Renal pelvis (tissue), 4 donors: ENCODE results near the gene SLC37A4. TPM values are rescaled to one million over a fixed set of nuclear protein-coding genes. Genes with fewer than 3 reads are reported as not detected.
"Not testable (repeated sequence)": the region's sequence is repeated elsewhere in the genome, so short reads cannot be mapped to it uniquely, and the experiment has no call there.

Experiments
- DNase-seq: peaks from one replicate; pipeline ENCODE4 v3.0.0-alpha.2; 2013
- polyA plus RNA-seq, 3 donors: library from polyadenylated mRNA; unstranded; fragments of 120-200 nt; gene quantifications; one replicate each; pipeline ENCODE4 v1.2.1, GENCODE V29; 2013; ENCODE audit not compliant: insufficient read length in 3 of 3

The SLC37A4 gene
- polyA plus RNA-seq, 3 donors, result 110 to 120 (median 112) TPM

DNA sequence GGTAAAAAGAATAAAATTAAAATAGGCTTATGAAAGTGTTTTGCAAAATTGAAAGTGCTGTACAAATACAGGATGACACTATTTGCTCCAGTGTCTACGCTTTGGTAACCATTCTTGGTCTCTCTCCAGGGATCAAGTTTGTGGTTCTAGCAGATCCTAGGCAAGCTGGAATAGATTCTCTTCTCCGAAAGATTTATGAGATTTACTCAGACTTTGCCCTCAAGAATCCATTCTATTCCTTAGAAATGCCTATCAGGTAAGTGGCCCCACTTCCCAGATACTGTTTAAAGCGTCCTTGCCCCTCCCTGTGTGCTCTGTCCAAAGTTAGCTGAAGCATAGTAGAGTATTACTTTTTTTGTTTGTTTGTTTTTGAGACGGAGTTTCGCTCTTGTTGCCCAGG, 9.0 kb downstream of the SLC37A4 start:
- no peak for DNase-seq

DNA sequence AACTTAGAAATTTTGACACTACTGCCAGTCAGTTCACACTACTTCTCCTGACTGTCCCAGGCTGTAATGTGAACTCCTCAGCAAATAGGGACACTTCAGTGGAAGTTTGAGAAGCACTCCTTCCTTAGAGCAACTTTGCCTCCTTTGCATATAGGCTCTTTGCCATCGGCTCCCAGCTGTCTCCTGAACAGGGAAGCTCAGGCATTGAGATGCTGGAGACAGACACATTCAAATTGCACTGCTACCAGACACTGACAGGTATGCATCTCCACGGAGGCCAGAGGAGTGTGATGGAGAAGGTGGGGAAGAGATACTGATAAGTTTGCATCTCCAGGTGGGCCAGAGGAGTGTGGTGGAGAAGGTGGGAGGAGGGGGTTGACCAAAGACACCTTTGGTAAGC, 10.7 kb downstream of the SLC37A4 start:
- DNase-seq, result no peak

DNA sequence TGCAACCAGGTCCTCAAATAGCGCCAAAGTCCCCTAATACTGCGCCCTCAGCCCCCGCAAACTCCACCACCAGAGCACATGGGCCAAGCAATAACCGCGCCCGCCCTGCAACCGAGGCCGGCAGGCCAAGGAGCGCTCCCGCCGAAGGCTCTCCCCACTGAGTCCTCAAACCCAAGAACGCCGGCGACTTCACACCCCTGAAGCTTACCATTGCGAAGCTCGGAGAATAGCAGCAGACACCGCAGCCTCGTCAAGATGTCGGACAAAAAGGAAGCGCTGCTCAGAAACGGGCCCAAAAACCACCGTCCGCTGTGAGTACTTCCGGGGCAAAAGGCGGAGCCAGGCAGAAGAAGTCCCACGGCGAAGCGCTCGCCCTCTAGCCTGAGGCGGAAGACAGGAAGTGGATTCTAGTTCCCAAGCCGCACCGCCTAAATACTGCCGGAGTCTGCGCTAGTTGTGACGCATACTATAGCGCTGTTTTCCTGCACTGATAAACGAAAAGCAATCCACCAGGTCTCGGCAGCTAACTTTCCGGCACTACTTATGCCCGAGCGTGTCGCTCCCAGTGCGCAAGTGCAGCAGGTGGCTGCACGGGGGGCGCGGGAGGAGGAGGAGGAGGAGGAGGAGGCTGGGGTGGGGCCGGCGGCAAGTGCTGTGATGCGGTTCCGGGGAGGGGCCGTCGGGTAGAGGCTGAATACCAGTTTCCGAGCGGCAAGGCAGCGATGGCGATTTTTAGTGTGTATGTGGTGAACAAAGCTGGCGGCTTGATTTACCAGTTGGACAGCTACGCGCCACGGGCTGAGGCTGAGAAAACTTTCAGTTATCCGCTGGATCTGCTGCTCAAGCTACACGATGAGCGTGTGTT, 12.4 kb downstream of the SLC37A4 start, which contains the start of the genes RPS25 and TRAPPC4:
TSS of gene RPS25 (minus strand) at position 270 of the 865 bp plus-strand sequence. CDS start at position 211, 59 bp downstream.
TSS of gene TRAPPC4 (plus strand) at position 693 of the 865 bp plus-strand sequence. CDS start at position 723, 30 bp downstream.
- DNase-seq, result peak; percentile 96

DNA sequence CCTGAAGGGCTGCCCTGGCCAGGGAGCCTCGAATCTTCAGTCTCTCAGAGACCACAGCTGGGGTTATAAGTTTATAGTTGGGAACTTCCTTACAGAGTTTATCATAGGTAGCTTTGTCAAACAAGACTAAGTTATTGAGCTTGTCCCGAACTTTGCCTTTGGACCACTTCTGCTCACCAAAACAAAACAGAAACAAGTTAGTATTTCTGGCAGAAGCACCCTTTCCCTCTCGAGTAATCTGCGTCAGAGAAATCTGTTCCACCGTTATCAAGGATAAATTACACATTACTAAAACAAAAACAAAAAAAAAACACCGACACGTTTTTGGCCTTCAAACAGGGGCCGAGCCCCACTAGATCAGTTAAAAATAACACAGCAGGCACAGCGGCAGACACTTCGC, 13.3 kb downstream of the SLC37A4 start:
- DNase-seq, result not testable (repeated sequence)

DNA sequence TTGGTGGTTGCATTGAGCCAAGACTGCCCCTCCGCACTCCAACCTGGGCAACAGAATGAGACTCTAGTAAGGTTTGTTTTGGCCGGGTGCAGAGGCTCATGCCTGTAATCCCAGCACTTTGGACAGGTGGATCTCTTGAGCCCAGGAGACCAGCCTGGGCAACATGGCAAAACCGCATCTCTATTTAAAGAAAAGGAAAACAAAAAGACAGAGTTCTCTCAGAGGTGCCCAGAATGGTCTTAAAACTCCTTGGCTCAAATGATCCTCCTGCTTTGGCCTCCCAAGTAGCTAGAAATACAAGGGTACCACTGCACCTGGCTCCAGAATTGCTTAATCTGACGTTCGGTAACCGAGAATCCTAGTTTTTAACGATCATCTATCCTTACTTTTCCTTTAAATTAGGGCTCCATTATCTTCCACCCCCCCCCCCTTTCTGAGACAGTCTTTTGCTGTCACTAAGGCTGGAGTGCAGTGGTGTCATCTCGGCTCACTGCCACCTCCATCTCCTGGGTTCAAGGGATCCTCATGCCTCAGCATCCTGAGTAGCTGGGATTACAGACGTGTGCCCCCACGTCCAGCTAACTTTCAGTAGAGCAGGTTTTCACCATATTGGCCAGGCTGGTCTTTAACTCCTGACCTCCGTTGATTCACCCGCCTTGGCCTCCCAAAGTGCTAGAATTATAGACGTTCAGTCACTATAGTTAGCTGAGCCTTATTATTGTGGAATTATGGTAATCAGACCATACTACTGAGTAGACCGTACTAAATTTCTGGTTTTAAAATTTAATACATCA, 14.3 kb downstream of the SLC37A4 start:
- no peak for DNase-seq

DNA sequence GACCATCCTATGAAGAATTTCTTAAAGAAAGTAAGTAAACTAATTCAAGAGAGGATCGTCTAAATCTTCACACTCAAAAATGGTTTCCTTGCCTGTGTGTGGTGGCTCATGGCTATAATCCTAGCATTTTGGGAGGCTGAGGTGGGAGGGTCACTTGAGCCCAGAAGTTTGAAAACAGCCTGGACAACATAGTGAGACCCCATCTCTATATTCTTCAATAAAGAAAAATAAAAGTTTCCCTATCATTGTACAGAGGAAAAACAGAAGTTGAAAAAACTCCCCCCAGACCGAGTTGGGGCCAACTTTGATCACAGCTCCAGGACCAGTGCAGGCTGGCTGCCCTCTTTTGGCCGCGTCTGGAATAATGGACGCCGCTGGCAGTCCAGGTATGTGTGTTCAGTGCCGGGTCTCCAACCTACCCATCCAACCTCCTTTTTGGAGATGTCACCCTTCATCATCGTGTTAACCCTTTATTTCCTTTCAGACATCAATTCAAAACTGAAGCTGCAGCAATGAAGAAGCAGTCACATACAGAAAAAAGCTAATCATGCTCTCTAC, 15.5 kb downstream of the SLC37A4 start:
- no peak for DNase-seq

DNA sequence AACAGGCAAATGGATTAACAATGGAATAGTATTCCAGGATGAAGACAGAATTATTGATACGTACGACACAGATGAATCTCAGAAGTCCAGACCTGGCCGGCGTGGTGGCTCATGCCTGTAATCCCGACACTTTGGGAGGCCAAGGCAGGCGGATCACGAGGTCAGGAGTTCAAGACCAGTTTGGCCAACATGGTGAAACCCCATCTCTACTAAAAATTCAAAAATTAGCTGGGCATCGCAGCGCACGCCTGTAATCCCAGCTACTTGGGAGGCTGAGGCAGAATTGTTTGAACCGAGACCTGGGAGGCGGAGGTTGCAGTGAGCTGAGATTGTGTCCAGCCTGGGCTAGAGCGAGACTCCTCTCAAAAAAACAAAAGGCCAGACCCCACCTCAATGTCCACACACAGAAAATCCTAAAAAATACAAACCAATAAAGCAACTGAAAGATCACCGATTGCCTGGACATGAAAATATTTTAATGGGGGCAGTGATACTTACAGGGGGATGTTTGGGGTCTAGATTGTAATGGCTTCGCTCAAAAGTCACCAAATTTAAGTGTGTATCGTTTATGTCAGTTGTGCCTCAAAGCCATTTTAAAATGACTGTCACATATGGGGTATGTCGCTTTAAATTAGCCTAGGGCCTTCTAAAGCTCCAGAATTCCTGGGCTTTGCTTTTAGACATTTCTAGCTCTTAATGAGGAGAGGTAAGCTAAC, 16.3 kb downstream of the SLC37A4 start:
- DNase-seq, result no peak

DNA sequence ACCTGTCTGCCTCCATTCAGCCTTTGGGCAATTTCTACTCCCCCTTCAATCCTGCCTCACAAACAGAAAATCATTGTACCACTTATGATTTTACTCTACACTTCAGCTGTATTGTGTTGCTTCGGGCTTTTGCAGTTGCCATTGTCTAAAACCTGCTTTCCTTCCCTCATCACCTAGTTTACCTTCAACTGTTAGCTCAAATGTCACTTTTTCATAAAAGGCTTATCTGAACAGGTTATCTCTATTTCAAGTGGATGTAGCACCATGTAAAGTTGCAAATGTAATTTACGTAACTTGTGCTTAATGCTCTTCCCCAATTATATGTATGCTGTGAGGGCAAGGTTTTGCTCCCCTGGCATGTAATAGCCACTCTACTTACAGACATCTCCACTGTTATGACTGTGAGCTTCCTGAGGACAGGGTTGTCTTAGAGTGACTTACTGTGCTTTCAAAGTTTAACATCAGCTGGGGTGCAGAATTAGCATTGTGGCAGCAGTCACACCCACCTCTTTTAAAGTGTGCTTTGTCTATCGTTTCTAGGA, 18.0 kb downstream of the SLC37A4 start:
- no peak for DNase-seq

DNA sequence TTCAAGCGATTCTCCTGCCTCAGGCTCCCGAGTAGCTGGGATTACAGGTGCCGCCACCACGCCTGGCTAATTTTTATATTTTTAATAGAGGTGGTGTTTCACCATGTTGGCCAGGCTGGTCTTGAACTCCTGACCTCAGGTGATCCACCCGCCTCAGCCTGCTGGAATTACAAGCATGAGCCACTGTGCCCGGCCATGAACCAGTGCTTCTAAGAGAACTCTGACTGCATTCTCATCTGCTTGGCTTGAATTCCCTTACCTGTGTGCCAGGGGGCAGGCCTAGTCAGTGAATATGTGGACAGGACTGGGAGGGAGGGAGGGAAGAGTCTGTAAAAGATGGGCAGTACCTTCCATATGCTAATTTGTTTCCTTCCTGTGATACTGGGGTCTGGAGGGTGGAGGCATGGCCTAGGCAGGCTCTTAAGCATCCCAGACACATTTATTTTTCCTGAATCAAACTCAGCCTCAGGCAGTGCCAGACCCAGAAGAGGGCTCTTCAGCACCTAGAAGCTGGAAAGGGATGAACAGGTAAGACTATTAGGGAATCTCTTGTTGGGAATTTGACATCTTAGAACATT, 19.1 kb downstream of the SLC37A4 start:
- no peak for DNase-seq

DNA sequence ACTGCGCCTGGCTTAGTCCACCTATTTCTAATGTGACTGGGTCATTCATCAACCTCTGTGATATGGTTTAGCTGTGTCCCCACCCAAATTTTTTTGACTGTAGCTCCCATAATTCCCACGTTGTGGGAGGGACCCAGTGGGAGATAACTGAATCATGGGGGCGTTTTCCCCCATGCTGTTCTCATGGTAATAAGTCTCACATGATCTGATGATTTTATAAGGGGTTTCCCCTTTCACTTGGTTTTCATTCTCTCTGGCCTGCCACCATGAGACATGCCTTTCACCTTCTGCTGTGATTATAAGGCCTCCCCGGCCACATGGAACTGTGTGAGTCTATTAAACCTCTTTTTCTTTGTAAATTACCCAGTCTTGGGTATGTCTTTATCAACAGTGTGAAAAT, 24.0 kb downstream of the SLC37A4 start:
- no peak for DNase-seq

DNA sequence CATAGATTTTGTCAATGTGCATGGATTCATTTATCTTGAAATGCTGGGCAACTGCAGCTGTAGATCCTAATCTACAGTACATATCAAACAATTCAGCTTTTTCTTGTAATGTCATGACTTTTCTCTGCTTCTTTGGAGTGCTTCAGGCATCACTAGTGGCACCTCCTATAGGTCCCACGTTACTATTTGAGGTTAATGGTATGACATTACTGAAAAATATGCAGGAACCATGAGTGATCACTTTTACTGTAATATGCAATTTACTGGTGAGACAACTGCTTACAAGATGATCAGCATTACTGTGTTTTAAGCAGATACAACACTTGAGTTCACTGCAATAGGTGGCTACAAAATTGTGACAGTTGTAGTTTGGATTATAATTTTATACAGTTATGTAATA, 29.8 kb downstream of the SLC37A4 start:
- no peak for DNase-seq

DNA sequence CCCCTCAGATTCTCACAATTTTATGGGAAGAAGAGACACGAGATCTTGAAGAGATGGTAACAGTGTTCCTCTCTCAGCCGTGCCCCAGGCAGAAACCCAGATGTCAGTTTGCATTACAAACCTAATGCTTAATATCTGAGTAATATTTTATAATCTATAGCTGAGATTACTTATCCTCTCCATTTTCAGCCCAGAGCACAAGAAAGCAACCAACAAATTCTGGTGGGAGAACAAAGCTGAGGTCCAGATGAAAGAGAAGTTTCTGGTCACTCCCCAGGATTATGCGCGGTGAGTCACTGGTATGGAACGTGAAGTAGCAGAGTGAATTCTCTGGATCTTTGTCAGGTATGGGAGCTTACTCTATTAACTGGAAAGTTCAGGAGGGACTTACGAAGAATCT, 31.9 kb downstream of the SLC37A4 start:
- no peak for DNase-seq

DNA sequence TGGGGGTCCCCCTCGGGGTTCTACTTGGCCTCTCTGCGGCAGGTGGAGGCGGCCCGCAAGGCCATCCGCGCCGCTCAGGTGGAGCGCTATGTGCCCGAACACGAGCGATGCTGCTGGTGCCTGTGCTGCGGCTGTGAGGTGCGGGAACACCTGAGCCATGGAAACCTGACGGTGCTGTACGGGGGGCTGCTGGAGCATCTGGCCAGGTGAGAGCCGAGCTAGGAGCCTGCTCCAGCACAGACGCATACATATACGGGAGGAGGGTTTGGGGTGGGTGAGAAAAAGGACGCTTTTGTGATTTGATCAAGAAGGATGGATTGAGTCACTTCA, 32.3 kb downstream of the SLC37A4 start:
- DNase-seq, result no peak

DNA sequence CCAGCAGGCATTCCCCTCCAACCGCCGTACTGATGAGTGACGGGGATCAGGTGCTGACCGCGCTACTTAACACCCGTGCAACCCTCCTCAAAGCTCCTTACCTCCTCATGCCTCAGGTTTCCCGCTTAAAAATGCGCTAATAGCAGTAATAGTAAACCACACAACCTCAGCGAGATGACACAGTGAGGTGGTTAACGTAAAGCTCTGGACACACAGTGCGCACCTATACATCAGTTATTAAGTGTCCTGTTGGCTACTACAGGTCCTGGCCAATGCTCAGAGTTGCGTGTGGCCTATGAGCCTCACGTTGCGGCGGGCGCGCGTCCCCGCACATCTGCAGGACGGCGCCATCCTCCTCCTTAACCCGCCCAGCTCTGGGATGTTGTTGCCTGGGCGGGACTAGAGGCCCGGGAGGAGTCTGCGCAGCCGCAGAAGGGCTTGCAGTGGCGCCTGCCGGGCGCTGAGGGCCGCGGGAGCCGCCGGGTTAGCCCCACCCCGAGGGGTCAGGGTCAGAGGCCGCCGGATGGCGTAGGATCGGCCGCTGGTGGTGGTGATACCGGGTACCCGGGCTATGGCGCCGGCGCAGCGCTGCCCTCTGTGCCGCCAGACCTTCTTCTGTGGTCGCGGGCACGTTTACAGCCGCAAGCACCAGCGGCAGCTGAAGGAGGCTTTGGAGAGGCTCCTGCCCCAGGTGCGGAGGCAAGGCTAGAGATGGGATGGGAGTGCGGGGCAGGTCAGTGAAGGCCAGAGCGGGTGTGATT, 32.9 kb downstream of the SLC37A4 start, which contains the start of gene CENATAC:
TSS of gene CENATAC (plus strand) at position 512 of the 761 bp plus-strand sequence. CDS start at position 572, 60 bp downstream.
- DNase-seq, result peak; percentile 93

DNA sequence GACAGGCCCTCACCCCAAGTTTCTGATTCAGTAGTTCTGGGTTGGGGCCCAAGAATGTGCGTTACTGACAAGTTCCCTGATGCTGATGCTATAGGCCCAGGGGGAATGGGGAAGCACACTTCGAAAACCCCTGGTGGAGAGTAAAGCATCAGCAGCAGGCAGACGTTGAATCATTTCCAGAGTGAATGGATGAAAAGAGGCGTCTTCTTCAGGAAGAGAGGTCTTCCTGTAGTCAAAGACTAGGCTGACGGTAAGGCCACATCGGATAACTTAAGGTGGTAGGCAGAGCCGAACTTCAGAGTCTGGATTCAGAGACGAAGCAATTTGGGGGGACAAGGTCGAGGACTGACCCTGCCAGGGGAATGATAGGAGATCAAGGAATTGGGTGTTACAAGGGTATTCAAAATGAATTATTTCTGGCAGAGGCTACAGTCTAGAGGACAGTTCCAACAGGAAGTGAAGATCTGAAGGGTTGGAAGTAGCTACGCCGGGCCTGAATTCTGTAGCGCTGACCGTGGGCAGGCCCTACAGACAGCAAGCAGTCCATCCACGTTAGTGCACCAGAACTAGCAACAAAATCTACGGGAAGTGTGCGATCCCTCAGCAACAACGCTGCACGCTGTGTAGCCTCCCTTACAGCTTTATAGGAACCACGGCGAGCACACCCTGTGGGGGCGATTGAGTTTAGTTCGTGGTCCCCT, 33.6 kb downstream of the SLC37A4 start:
- no peak for DNase-seq

DNA sequence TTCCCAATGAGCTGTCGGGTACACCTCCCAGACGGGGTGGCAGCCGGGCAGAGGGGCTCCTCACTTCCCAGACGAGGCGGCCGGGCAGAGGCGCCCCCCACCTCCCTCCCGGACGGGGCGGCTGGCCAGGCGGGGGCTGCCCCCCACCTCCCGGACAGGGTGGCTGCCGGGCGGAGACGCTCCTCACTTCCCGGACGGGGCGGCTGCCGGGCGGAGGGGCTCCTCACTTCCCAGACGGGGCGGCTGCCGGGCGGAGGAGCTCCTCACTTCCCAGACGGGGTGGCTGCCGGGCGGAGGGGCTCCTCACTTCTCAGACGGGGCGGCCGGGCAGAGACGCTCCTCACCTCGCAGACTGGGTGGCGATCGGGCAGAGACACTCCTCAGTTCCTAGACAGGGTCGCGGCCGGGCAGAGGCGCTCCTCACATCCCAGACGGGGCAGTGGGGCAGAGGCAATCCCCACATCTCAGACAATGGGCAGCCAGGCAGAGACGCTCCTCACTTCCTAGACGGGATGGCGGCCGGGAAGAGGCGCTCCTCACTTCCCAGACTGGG, 39.1 kb downstream of the SLC37A4 start:
- DNase-seq, result not testable (repeated sequence)

DNA sequence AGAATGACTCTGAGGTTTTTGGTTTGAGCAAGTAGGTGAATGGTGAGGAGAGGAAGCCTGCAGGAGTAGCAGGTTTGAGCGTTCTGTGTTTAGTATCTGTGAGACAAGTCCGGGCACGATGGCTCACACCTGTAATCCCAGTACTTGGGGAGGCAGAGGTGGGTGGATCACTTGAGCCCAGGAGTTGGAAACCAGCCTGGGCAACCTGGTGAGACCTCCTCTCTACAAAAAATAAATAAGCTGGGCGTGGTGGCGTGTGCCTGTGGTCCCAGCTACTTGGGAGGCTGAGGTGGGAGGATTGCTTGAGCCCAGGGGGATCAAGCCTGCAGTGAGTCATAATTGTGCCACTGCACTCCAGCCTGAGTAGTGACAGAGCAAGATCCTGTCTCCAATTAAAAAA, 42.4 kb downstream of the SLC37A4 start:
- no peak for DNase-seq

DNA sequence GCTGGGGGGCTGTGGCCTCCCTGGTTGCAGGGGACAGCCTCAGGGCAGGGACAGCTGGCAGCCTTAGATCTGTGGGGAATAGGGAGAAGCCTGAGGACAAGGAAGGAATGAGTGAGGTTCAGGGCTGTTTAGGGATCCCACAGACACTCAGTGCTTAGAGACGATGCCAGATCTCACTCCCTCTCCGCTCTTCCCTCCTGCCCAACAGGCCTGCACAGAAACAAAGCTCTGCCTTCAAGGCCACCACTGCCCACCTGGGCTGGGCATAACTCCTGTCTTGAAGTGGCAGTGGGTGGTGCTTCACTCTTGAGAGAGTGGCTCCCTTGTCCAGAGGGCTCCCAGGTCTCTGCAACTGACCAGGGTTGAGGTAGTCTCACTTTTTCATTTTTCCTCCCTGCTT, 45.9 kb downstream of the SLC37A4 start:
- DNase-seq, result no peak

DNA sequence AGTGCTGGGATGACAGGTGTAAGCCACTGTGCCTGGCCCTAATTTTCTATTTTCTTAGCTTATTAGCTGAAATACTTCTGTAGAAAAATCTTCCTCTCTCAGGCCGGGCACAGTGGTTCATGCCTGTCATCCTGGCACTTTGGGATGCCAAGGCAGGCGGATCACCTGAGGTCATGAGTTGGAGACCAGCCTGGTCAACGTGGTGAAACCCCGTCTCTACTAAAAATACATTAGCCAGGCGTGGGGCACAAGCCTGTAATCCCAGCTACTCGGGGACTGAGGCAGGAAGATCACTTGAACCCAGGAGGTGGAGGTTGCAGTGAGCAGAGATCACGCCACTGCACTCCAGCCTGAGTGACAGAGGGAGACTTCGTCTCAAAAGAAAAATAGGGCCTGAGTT, 46.3 kb downstream of the SLC37A4 start:
- not testable (repeated sequence) for DNase-seq
